Endothelial cell of umbilical vein (primary cell): ENCODE results near the gene MIER1. TPM values are rescaled to one million over a fixed set of nuclear protein-coding genes. Genes with fewer than 3 reads are reported as not detected.

Experiments
- BruUV-seq: library from RNA; stranded (reverse); fragments of 400-500 nt; replicated peaks from 2 replicates; lab custom pipeline; 2021; lab: Mats Ljungman, UMichigan
- CTCF ChIA-PET: fragments of 300-600, 350-600 bp; sonication (Branson Sonifier 250); formaldehyde crosslinking; loops from one replicate; lab custom pipeline; 2021; ENCODE audit warnings: antibody characterized with exemption, inconsistent platforms; lab: Charles Lee
- POLR2A ChIA-PET: fragments of 300-600, 350-600 bp; sonication (Branson Sonifier 250); formaldehyde crosslinking; loops from one replicate; lab custom pipeline; 2021; ENCODE audit warnings: antibody characterized with exemption, inconsistent platforms; lab: Charles Lee
- DNase-seq: peaks from one replicate; pipeline ENCODE4 v3.0.0-alpha.2; 2011; ENCODE audit warnings: low read depth, low spot score
- FAIRE-seq: peaks from 2 replicates; lab custom pipeline; 2011; peaks lifted over from hg19 to GRCh38; lab: Jason Lieb, UNC
- H2AFZ ChIP-seq: 2 replicates; pipeline ENCODE4 v1.6.0; 2012; ENCODE audit warnings: low read depth, low read length, control low read depth, inconsistent platforms
- H3K27ac ChIP-seq: 2 replicates; pipeline ENCODE4 v1.5.1; 2011; ENCODE audit warnings: low read depth, mild to moderate bottlenecking, control low read depth, low read length, moderate library complexity; ENCODE audit not compliant: insufficient read depth
- H3K27me3 ChIP-seq, 2 experiments: 2 replicates each; pipeline versions ENCODE4 v1.6.0 to v1.6.1; 2011; ENCODE audit warnings: low read length in 2 of 2, mixed read lengths in 1 of 2; ENCODE audit not compliant: control insufficient read depth in 2 of 2, insufficient read depth in 2 of 2
- H3K36me3 ChIP-seq, 2 experiments: 2 replicates in 1 of 2; 3 replicates in 1 of 2; pipeline ENCODE4 v1.5.1; 2011; ENCODE audit warnings: low read length in 2 of 2, mild to moderate bottlenecking in 1 of 2, moderate library complexity in 1 of 2; ENCODE audit not compliant: control insufficient read depth in 2 of 2, insufficient read depth in 2 of 2; ENCODE audit errors: extremely low read depth in 1 of 2
- H3K4me1 ChIP-seq: 3 replicates; pipeline ENCODE4 v1.5.1; 2011; ENCODE audit warnings: mild to moderate bottlenecking, low read length; ENCODE audit not compliant: control insufficient read depth, insufficient read depth; ENCODE audit errors: extremely low read depth
- H3K4me2 ChIP-seq: 2 replicates; pipeline ENCODE4 v1.6.1; 2011; ENCODE audit warnings: low read length, control low read depth, mixed read lengths; ENCODE audit not compliant: insufficient read depth
- H3K4me3 ChIP-seq, 3 experiments: fragments of 200-600 bp in 1 of 3; sonication (generic), shearing (Covaris generic) in 1 of 3; replicated peaks in 1 of 3; 2 replicates each; pipeline ENCODE4 v1.5.1; 2011 to 2016; ENCODE audit warnings: control low read depth in 3 of 3, low read length in 3 of 3, mild to moderate bottlenecking in 2 of 3, inconsistent platforms in 1 of 3, low read depth in 1 of 3, moderate library complexity in 1 of 3; ENCODE audit not compliant: insufficient read depth in 1 of 3
- H3K79me2 ChIP-seq: 2 replicates; pipeline ENCODE4 v1.6.0; 2012; ENCODE audit warnings: low read length, inconsistent platforms; ENCODE audit not compliant: control insufficient read depth, insufficient read depth
- H3K9ac ChIP-seq: replicated peaks from 2 replicates; pipeline ENCODE3; 2011; ENCODE audit warnings: low read length, control low read depth; ENCODE audit not compliant: insufficient read depth; ENCODE audit errors: extremely low read depth
- H3K9me1 ChIP-seq: replicated peaks from 3 replicates; pipeline ENCODE4 v1.6.0; 2011; ENCODE audit warnings: mild to moderate bottlenecking, low read length; ENCODE audit not compliant: control insufficient read depth, insufficient read depth; ENCODE audit errors: extremely low read depth
- H3K9me3 ChIP-seq: replicated peaks from 2 replicates; pipeline ENCODE4 v1.5.1; 2012; ENCODE audit warnings: low read length, inconsistent platforms; ENCODE audit not compliant: control insufficient read depth, insufficient read depth
- H4K20me1 ChIP-seq: replicated peaks from 2 replicates; pipeline ENCODE3; 2011; ENCODE audit warnings: mild to moderate bottlenecking, low read length; ENCODE audit not compliant: control insufficient read depth, insufficient read depth; ENCODE audit errors: extremely low read depth
- CTCF ChIP-seq, 2 donors: IDR thresholded peaks; 1 replicate in 1 of 2; 2 replicates in 1 of 2; pipeline ENCODE4 v1.5.1; 2011; ENCODE audit warnings: low read length in 2 of 2, mild to moderate bottlenecking in 2 of 2, moderate library complexity in 2 of 2, control low read depth in 1 of 2, inconsistent platforms in 1 of 2, low read depth in 1 of 2; ENCODE audit not compliant: insufficient read depth in 1 of 2; ENCODE audit errors: extremely low read depth in 1 of 2
- EZH2 ChIP-seq: IDR thresholded peaks from 2 replicates; pipeline ENCODE4 v1.6.1; 2012; ENCODE audit warnings: borderline replicate concordance, low read depth, mild to moderate bottlenecking, moderate library complexity, low read length, inconsistent platforms; ENCODE audit not compliant: severe bottlenecking
- FOS ChIP-seq: IDR thresholded peaks from 2 replicates; pipeline ENCODE4 v1.6.1; 2011; ENCODE audit warnings: mild to moderate bottlenecking, low read length, moderate library complexity, borderline replicate concordance; ENCODE audit not compliant: insufficient read depth
- MAX ChIP-seq: IDR thresholded peaks from 2 replicates; pipeline ENCODE4 v1.6.1; 2011; ENCODE audit not compliant: insufficient read depth, insufficient read length
- MYC ChIP-seq: IDR thresholded peaks from one replicate; pipeline ENCODE4 v1.6.1; 2011; ENCODE audit warnings: mild to moderate bottlenecking, low read depth, low read length
- POLR2A ChIP-seq: IDR thresholded peaks from 2 replicates; pipeline ENCODE4 v1.6.1; 2012; ENCODE audit warnings: low read depth, mild to moderate bottlenecking, control low read depth, low read length
- dilution Hi-C: fragments of 300-500 bp; cut with MboI; formaldehyde crosslinking; loops from one replicate; pipeline ENCODE4 v1.15.0; 2019; ENCODE audit warnings: low sequenced_read_pairs; ENCODE audit not compliant: extremely low pct_ligation_motif_present
- intact Hi-C: fragments of 100-400 bp; cut with micrococcal nuclease; formaldehyde crosslinking; loops from one replicate; pipeline ENCODE4 v1.10.0; 2022
- polyA plus RNA-seq, 4 experiments: library from polyadenylated mRNA; depleted of rRNA in 3 of 4; stranded (reverse) in 3 of 4; unstranded in 1 of 4; fragments of >200 nt; gene quantifications; 2 replicates each; pipeline versions ENCODE4 v1.2.1 to v1.2.3, GENCODE V29; 2011 to 2012; ENCODE audit warnings: missing spikeins in 1 of 4
- total RNA-seq: library from RNA; stranded (reverse); gene quantifications from 2 replicates; pipeline ENCODE4 v1.2.3, GENCODE V29; 2021

The MIER1 gene
- total and polyA plus RNA-seq, 2 donors (not counting 3 experiments of a cell fraction or from before 2014, with no cell fraction given) = 7.3 to 36.8 TPM

- H3K79me2 ChIP-seq = peaks cover 43% of the 10 kb centered on the region
- H4K20me1 ChIP-seq = no peaks in the 10 kb centered on the region
- ChIA-PET CTCF (interaction anchor here (1.1 to 2.5 kb wide), 6 partner anchors 10 to 162 kb away, joined by 3 to 9 read pairs (median 4); partner anchors contain the start of gene SLC35D1), POLR2A (interaction anchor here (1.0 kb wide), 1 partner anchor 22 kb away, joined by 3 read pairs; no protein-coding TSS in a partner anchor)
- H3K4me1 ChIP-seq = peaks cover 30% of the 10 kb centered on the region
- no peaks in the 10 kb centered on the region for H3K27me3 ChIP-seq
- dilution Hi-C loops (no loop called here), intact Hi-C loops (loop anchor here (1.0 to 2.0 kb wide), 2 partner anchors 173 to 196 kb away; partner anchors contain the start of gene DYNLT5)
- no peaks in the 10 kb centered on the region for H3K9me1 ChIP-seq
- no peaks in the 10 kb centered on the region for H3K36me3 ChIP-seq
- TF ChIP-seq POLR2A (no peak), MAX (no peak), FOS (no peak), EZH2 (no peak), MYC (no peak), CTCF (IDR thresholded peaks at IDR 0.05; ENCODE audit: extremely low read depth in 1 of 2, insufficient read depth in 1 of 2, low read depth in 1 of 2, low read length in 2 of 2) (no peak)
- no peak for FAIRE-seq
- peak overlapping the region; percentile 19 for H2AFZ ChIP-seq
- DNase-seq = no peak
- no TSS peak for BruUV-seq
- no peaks in the 10 kb centered on the region for H3K9me3 ChIP-seq
- H3K27ac ChIP-seq = peak overlapping the region; percentile 95
- peak overlapping the region; percentile 67 to 90 (median 82) for H3K4me3 ChIP-seq
- peak overlapping the region; percentile 95 for H3K9ac ChIP-seq
- peak overlapping the region; percentile 91 for H3K4me2 ChIP-seq
Observed at GRCh38 chr1:66925558-66925910, 744 bp downstream of the MIER1 start.
